BLaER1 treated with 17β-estradiol and CSF1 and Interleukin-3, amounts not matched to agents 10 nM and 100 nM (cell line): ENCODE results near the gene FKBP8.
A peak's percentile ranks its signal among the peaks of the same experiment; 100 is the strongest.

Experiments
- H3K27ac ChIP-seq, 11 experiments: shearing (Covaris generic); formaldehyde crosslinking; 2 replicates each; pipeline ENCODE4 v1.8.1; 2022
- H3K27me3 ChIP-seq, 11 experiments: shearing (Covaris generic); formaldehyde crosslinking; 2 replicates each; pipeline ENCODE4 v1.8.1; 2022
- H3K36me3 ChIP-seq, 11 experiments: shearing (Covaris generic); formaldehyde crosslinking; 2 replicates each; pipeline ENCODE4 v1.8.1; 2022
- H3K4me1 ChIP-seq, 10 experiments: shearing (Covaris generic); formaldehyde crosslinking; 2 replicates each; pipeline ENCODE4 v1.8.1; 2022
- H3K4me2 ChIP-seq, 11 experiments: shearing (Covaris generic); formaldehyde crosslinking; 2 replicates each; pipeline ENCODE4 v1.8.1; 2022
- H3K4me3 ChIP-seq, 10 experiments: shearing (Covaris generic); formaldehyde crosslinking; 2 replicates each; pipeline ENCODE4 v1.8.1; 2022
- H3K9ac ChIP-seq, 11 experiments: shearing (Covaris generic); formaldehyde crosslinking; 2 replicates each; pipeline ENCODE4 v1.8.1; 2022
- H3K9me3 ChIP-seq, 11 experiments: shearing (Covaris generic); formaldehyde crosslinking; replicated peaks in 1 of 11; 2 replicates each; pipeline ENCODE4 v1.8.1; 2022
- H4K20me1 ChIP-seq, 11 experiments: shearing (Covaris generic); formaldehyde crosslinking; 2 replicates each; pipeline ENCODE4 v1.8.1; 2022
- Cebpa-rat ChIP-seq, 11 experiments: shearing (Covaris generic); IDR thresholded peaks; 2 replicates each; pipeline ENCODE4 v1.8.1; 2022

The FKBP8 gene

DNA sequence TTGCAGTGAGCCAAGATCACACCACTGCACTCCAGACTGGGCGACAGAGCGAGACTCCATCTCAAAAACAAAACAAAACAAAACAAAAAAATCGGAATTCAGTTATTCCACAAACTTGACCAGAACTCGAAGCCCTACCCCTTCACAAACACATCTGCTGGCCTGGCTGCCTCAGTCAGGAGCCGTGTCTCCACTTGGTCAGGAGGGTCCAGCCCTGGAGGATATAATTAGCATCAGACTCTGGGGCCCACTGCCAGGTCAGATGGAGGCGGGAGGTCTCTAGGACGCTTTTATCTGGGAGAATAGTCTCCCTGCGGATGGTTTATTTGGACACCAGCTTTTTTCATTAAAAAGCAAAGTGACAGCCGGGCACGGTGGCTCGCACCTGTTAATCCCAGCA lies 29.5 kb downstream of the FKBP8 start:
- Histone ChIP-seq H4K20me1 (peaks cover 97 to 100% (median 99%) of the 10 kb centered on the region in 11 experiments), H3K4me2 (peak overlapping the region in 3 of 11 experiments; percentile 7 to 100 (median 98); a peak in 6 of 22 replicates), H3K9ac (peak overlapping the region in 2 of 11 experiments; percentile 10 to 56; a peak in 1 of 22 replicates), H3K4me1 (peaks cover 35 to 99% (median 74%) of the 10 kb centered on the region in 10 experiments), H3K27me3 (no peaks in the 10 kb centered on the region), H3K27ac (no peak overlapping the region), H3K9me3 (no peaks in the 10 kb centered on the region), H3K36me3 (peaks cover 0 to 66% (median 0%) of the 10 kb centered on the region in 11 experiments; a peak in 9 of 22 replicates), H3K4me3 (no peak overlapping the region)
- no peak for TF ChIP-seq Cebpa-rat (IDR thresholded peaks at IDR 0.05)

- peaks cover 55 to 99% (median 78%) of the 10 kb centered on the region in 10 experiments for H3K4me1 ChIP-seq
- H3K4me2 ChIP-seq: peak overlapping the region in 6 of 11 experiments; percentile 3 to 98 (median 96); a peak in 11 of 22 replicates
- peak overlapping the region in 2 of 11 experiments; percentile 1 to 39; a peak in 1 of 22 replicates for H3K27ac ChIP-seq
- no peak overlapping the region for H3K4me3 ChIP-seq
- peak overlapping the region in 3 of 11 experiments; percentile 29 to 79 (median 67); a peak in 6 of 22 replicates for H3K9ac ChIP-seq
- TF ChIP-seq Cebpa-rat (IDR thresholded peaks at IDR 0.05): no peak
- H4K20me1 ChIP-seq: peaks cover 97 to 100% (median 99%) of the 10 kb centered on the region in 11 experiments
- H3K27me3 ChIP-seq: no peaks in the 10 kb centered on the region
- no peaks in the 10 kb centered on the region for H3K9me3 ChIP-seq
- H3K36me3 ChIP-seq: peaks cover 0 to 58% (median 0%) of the 10 kb centered on the region in 11 experiments; a peak in 9 of 22 replicates
Observed at GRCh38 chr19:18510216-18510615, 33.2 kb downstream of the FKBP8 start.

- TF ChIP-seq Cebpa-rat (IDR thresholded peaks at IDR 0.05): no peak
- peak overlapping the region in 10 of 11 experiments; percentile 3 to 98 (median 94); a peak in 15 of 22 replicates for H3K4me2 ChIP-seq
- no peak overlapping the region for H3K4me3 ChIP-seq
- peaks cover 0 to 43% (median 0%) of the 10 kb centered on the region in 11 experiments; a peak in 7 of 22 replicates for H3K36me3 ChIP-seq
- no peaks in the 10 kb centered on the region for H3K27me3 ChIP-seq
- peaks cover 97 to 100% (median 99%) of the 10 kb centered on the region in 11 experiments for H4K20me1 ChIP-seq
- H3K9ac ChIP-seq: peak overlapping the region in 4 of 11 experiments; percentile 2 to 79 (median 44); a peak in 5 of 22 replicates
- H3K9me3 ChIP-seq: no peaks in the 10 kb centered on the region
- H3K27ac ChIP-seq: peak overlapping the region in 5 of 11 experiments; percentile 13 to 68 (median 22); a peak in 7 of 22 replicates
- H3K4me1 ChIP-seq: peaks cover 56 to 99% (median 80%) of the 10 kb centered on the region in 10 experiments
Observed at GRCh38 chr19:18508585-18508984, 34.8 kb downstream of the FKBP8 start.

- Histone ChIP-seq H3K27ac (peak overlapping the region; percentile 2 to 68 (median 43); a peak in 17 of 22 replicates), H3K4me2 (peak overlapping the region; percentile 90 to 98 (median 96)), H3K4me3 (no peak overlapping the region; a peak in 1 of 20 replicates), H3K27me3 (no peaks in the 10 kb centered on the region), H3K9ac (peak overlapping the region; percentile 8 to 79 (median 52); a peak in 18 of 22 replicates), H3K36me3 (peaks cover 0 to 36% (median 0%) of the 10 kb centered on the region in 11 experiments; a peak in 7 of 22 replicates), H3K4me1 (peaks cover 63 to 99% (median 82%) of the 10 kb centered on the region in 10 experiments), H3K9me3 (no peaks in the 10 kb centered on the region), H4K20me1 (peaks cover 97 to 100% (median 99%) of the 10 kb centered on the region in 11 experiments)
- TF ChIP-seq Cebpa-rat (IDR thresholded peaks at IDR 0.05): no peak
Observed at GRCh38 chr19:18507727-18508440, 35.5 kb downstream of the FKBP8 start.

DNA sequence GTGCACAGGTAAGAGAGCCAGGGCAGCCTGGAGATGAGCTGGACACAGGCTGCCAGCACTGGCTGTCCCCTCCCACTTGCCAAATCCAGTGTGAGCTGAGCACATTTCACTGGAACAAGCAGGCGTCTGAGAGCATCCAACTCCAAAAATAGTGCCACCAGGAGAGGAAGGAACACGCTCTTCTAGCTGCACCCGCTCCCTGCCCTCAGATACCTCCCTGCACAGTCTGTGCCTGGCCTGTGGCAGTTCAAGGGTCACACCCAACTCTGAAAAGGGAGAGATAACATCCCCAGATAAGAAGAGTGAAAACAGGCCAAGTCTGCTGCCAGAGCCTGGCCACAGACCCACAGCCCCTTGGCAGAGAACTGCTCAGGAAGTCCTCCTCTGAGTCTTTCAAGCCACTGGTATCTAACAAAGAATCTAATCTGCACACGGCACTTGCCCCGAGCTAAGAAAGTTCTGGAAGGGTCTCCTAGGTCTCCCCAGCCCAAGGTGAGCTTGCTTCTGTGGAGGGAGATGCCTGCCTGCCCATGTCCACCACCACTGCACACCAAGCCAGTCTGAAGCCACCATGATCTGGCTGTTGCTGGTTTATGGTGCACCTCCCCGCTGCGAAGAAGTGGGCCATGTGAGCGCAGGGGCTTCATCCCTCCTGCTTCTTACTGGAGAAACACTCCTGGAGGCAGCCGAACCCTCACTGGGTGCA lies 36.2 kb downstream of the FKBP8 start:
- H4K20me1 ChIP-seq: peaks cover 97 to 100% (median 99%) of the 10 kb centered on the region in 11 experiments
- H3K4me1 ChIP-seq: peaks cover 70 to 99% (median 86%) of the 10 kb centered on the region in 10 experiments

DNA sequence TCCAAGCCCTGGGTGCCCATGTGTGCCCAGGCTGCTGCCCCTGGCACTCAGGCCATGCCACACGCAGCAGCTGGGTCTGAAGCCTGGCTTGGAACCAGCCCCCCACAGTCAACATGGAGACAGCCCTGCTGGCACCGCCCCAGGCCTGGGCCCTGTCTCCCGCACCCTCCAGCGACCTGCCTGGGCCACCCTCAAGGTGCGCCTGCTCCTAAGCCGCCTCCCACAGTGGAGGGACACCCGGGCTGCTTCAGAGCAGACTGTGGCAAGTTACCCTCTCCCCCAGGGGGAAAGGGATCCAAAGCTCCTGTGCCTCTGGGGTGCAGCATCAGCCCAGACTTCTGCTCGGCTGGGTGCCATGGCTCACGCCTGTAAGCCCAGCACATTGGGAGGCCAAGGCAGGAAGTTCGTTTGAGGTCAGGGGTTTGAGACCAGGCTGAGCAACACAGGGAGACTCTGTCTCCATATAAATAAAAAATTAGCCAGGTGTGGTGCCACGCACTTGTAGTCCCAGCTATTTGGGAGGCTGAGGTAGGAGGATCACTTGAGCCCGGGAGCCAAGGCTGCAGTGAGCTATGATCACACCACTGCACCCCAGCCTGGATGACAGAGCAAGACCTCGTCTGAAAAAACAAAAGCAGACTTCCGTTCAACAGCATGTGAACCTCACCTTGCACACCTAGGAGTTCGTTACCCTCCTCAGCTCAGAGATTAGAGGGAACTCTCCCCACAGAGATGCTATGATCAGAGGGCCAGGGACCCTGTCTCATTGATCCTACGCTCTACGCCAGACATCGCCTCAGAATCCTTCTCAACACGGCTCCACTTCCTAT lies 37.1 kb downstream of the FKBP8 start:
- Histone ChIP-seq H4K20me1 (peaks cover 97 to 100% (median 99%) of the 10 kb centered on the region in 11 experiments), H3K27ac (peak overlapping the region; percentile 2 to 68 (median 47); a peak in 19 of 22 replicates)

More for the DNA sequence above, 36.2 kb downstream of the FKBP8 start:
- Histone ChIP-seq H3K4me2 (peak overlapping the region; percentile 90 to 98 (median 96)), H3K27me3 (no peaks in the 10 kb centered on the region), H3K27ac (peak overlapping the region; percentile 2 to 68 (median 47); a peak in 19 of 22 replicates), H3K4me3 (peak overlapping the region in 1 of 10 experiments; percentile 18; a peak in 4 of 20 replicates), H3K36me3 (peaks cover 0 to 31% (median 0%) of the 10 kb centered on the region in 11 experiments; a peak in 7 of 22 replicates), H3K9me3 (no peaks in the 10 kb centered on the region), H3K9ac (peak overlapping the region; percentile 8 to 79 (median 52); a peak in 18 of 22 replicates)
- TF ChIP-seq Cebpa-rat (IDR thresholded peaks at IDR 0.05): no peak

GRCh38 chr19:18504886-18505610 lies 38.3 kb downstream of the FKBP8 start:
- peak overlapping the region in 10 of 11 experiments; percentile 26 to 79 (median 58); a peak in 16 of 22 replicates for H3K9ac ChIP-seq
- peaks cover 0 to 37% (median 0%) of the 10 kb centered on the region in 11 experiments; a peak in 7 of 22 replicates for H3K36me3 ChIP-seq
- no peaks in the 10 kb centered on the region for H3K27me3 ChIP-seq
- H3K27ac ChIP-seq: peak overlapping the region in 9 of 11 experiments; percentile 15 to 68 (median 37); a peak in 9 of 22 replicates
- no peaks in the 10 kb centered on the region for H3K9me3 ChIP-seq
- H3K4me3 ChIP-seq: peak overlapping the region in 1 of 10 experiments; percentile 5; a peak in 1 of 20 replicates
- no peak for TF ChIP-seq Cebpa-rat (IDR thresholded peaks at IDR 0.05)
- H3K4me2 ChIP-seq: peak overlapping the region; percentile 90 to 98 (median 96)
- H4K20me1 ChIP-seq: peaks cover 99 to 100% (median 100%) of the 10 kb centered on the region in 11 experiments
- peaks cover 92 to 100% (median 100%) of the 10 kb centered on the region in 10 experiments for H3K4me1 ChIP-seq

More for the DNA sequence above, 37.1 kb downstream of the FKBP8 start:
- TF ChIP-seq Cebpa-rat (IDR thresholded peaks at IDR 0.05): no peak
- Histone ChIP-seq H3K9ac (peak overlapping the region; percentile 15 to 79 (median 52); a peak in 17 of 22 replicates), H3K4me2 (peak overlapping the region; percentile 90 to 98 (median 96)), H3K36me3 (peaks cover 0 to 35% (median 0%) of the 10 kb centered on the region in 11 experiments; a peak in 7 of 22 replicates), H3K27me3 (no peaks in the 10 kb centered on the region), H3K4me1 (peaks cover 79 to 99% (median 94%) of the 10 kb centered on the region in 10 experiments), H3K9me3 (no peaks in the 10 kb centered on the region), H3K4me3 (peak overlapping the region in 1 of 10 experiments; percentile 18; a peak in 3 of 20 replicates)
